Muscle of leg (tissue), 11 donors: ENCODE data around the gene OPN3. TPM values are rescaled to one million over a fixed set of nuclear protein-coding genes. Genes with fewer than 3 reads are reported as not detected.

Source experiments
- DNase-seq: peaks from one replicate; pipeline ENCODE4 v3.0.0; 2013
- H3K27ac ChIP-seq: one replicate; pipeline ENCODE4 v1.5.1; 2013; ENCODE audit warnings: mild to moderate bottlenecking, low read length, control low read depth
- H3K27me3 ChIP-seq: one replicate; pipeline ENCODE4 v1.6.1; 2013; ENCODE audit warnings: low read length; ENCODE audit not compliant: control insufficient read depth, insufficient read depth
- H3K36me3 ChIP-seq: one replicate; pipeline ENCODE4 v1.6.1; 2013; ENCODE audit warnings: low read length; ENCODE audit not compliant: control insufficient read depth, insufficient read depth
- H3K4me1 ChIP-seq: one replicate; pipeline ENCODE4 v1.6.1; 2013; ENCODE audit warnings: low read length; ENCODE audit not compliant: control insufficient read depth, insufficient read depth
- H3K4me3 ChIP-seq: one replicate; pipeline ENCODE4 v1.5.1; 2013; ENCODE audit warnings: low read length, control low read depth
- H3K9me3 ChIP-seq: replicated peaks from 2 replicates; pipeline ENCODE4 v1.6.1; 2013; ENCODE audit warnings: low read depth, low read length; ENCODE audit not compliant: control insufficient read depth
- WGBS: methylation state at CpG from one replicate; pipeline ENCODE4 v1.1.5; 2013; ENCODE audit warnings: missing lambda C conversion rate; ENCODE audit not compliant: insufficient coverage; 5-methylcytosine and 5-hydroxymethylcytosine counted together
- polyA plus RNA-seq, 8 donors: library from polyadenylated mRNA; unstranded; fragments of 120-200 nt; gene quantifications; one replicate each; pipeline versions ENCODE4 v1.2.1 to v1.2.3, GENCODE V29; 2013; ENCODE audit warnings: inconsistent platforms in 1 of 8, low replicate concordance in 1 of 8; ENCODE audit not compliant: insufficient read length in 8 of 8, insufficient read depth in 1 of 8
- total RNA-seq: library from RNA; stranded (reverse); fragments of 120-200 nt; gene quantifications from one replicate; pipeline ENCODE4 v1.2.4, GENCODE V29; 2013

The OPN3 gene
- total and polyA plus RNA-seq, 9 donors, result 13.6 to 27.9 (median 19.6) TPM

DNA sequence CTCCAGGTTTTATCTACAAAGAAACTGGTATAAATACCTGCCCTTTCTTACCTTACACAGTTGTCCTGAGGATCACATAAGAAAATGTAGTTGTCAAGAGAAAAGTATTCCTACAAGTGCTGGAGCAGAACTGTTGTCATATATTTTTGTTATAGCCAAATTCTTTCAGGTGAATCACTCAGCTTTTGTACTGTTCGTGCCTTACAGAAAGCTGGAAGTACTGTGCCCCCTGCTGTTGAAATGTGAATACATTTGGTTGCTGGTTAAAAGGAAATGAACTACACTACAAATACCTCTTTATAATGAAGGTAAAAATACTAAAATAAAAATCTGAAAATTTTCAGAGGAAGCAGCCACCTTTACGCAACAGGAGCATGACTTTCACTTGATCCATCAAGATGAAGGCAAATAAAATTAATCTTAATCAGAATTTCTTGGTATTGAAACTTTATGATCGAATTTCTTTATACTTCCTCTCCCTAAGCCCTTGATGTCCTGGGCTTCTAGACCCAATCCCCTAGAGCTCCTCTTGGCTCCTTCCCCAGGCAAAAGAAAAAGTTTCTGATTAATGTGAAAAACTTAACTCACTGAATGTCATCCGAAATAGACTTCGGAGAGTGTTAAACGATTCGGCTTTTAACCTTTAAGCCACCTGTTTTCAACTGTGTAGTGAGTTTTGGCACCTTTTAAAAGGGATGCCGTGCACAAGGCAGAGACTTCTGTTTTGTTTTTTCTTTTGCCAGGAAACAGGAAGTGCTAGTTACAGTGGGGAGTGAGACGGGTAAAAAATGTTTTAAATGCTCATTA lies 12.5 kb downstream of the OPN3 start:
- Histone ChIP-seq H3K4me3 (no peak overlapping the region), H3K4me1 (no peaks in the 10 kb centered on the region), H3K27ac (no peak overlapping the region), H3K27me3 (no peaks in the 10 kb centered on the region), H3K36me3 (no peaks in the 10 kb centered on the region), H3K9me3 (no peaks in the 10 kb centered on the region)
- peak; percentile 43 for DNase-seq
- WGBS, result 80% methylated on average over 1 of the region's 9 CpGs

DNA sequence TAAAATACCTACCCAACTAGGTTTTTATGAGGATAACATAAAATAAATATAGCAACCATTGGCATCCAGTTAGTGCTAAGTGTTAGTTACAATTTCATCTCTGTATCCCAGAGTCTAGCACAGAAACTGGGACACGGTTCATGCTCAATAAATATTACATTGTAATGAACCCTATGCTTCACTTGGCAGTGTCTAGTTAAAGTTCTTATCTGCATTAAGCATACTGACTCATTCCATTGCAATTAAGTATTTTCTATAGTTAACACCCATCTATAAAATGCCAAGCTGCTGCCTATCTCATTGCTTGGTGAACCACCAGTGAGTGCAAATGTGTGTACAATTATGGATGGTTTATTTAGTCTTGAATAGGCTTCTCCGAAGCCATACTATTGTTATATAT lies 15.2 kb downstream of the OPN3 start:
- WGBS, result no CpG with 5 or more reads among the region's 2 CpGs
- H3K27me3 ChIP-seq, result no peaks in the 10 kb centered on the region
- no peak for DNase-seq

DNA sequence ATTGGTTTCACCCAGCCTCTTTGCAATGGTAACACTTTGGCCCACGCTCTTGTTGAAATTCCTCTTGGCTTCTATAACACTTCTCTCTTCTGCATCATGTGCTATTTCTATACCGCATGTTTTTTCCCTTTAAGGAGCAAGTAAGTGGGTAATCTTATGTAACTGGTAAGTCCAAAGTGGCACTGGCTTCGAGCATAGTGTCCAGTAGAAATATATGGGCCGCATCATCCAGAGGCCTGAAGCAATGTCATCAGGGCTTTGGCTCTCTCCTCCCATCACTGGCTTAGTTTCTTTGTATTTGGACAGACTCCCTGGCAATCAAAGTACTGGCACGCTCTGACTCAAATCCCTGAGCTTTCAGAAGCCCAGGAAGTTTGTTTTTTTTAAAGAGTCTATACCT lies 17.5 kb downstream of the OPN3 start:
- Histone ChIP-seq H3K4me3 (no peak overlapping the region), H3K27ac (no peak overlapping the region), H3K9me3 (no peaks in the 10 kb centered on the region), H3K36me3 (no peaks in the 10 kb centered on the region), H3K27me3 (no peaks in the 10 kb centered on the region), H3K4me1 (no peaks in the 10 kb centered on the region)
- no peak for DNase-seq
- WGBS, result no CpG with 5 or more reads among the region's 5 CpGs

More for the DNA sequence above, 15.2 kb downstream of the OPN3 start:
- Histone ChIP-seq H3K9me3 (no peaks in the 10 kb centered on the region), H3K36me3 (no peaks in the 10 kb centered on the region), H3K4me1 (no peaks in the 10 kb centered on the region), H3K27ac (no peak overlapping the region), H3K4me3 (no peak overlapping the region)

DNA sequence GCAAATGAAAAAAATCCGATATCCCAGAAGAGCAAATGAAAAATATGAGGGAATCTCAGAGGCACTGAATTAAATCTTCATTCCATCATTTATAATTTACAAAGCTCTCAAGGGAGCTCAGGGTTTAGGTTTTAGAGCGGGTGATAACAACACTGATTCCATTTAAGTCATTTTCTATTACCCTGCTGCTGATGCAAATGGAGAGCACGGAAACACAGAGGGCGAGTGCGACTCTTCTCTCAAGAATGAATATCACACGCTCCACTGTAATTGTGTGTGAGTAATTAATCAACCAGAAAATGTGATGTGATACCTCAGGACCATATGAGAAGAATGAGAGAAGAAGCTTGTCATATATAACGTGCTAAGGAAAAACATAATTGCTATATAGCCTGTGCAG lies 22.7 kb downstream of the OPN3 start:
- no peak for DNase-seq
- WGBS, result 86% methylated on average over 5 of the region's 7 CpGs
- no peak overlapping the region for H3K27ac ChIP-seq
- H3K4me1 ChIP-seq, result no peaks in the 10 kb centered on the region
- H3K4me3 ChIP-seq, result no peak overlapping the region
- H3K27me3 ChIP-seq, result no peaks in the 10 kb centered on the region
- no peaks in the 10 kb centered on the region for H3K36me3 ChIP-seq
- H3K9me3 ChIP-seq, result no peaks in the 10 kb centered on the region

DNA sequence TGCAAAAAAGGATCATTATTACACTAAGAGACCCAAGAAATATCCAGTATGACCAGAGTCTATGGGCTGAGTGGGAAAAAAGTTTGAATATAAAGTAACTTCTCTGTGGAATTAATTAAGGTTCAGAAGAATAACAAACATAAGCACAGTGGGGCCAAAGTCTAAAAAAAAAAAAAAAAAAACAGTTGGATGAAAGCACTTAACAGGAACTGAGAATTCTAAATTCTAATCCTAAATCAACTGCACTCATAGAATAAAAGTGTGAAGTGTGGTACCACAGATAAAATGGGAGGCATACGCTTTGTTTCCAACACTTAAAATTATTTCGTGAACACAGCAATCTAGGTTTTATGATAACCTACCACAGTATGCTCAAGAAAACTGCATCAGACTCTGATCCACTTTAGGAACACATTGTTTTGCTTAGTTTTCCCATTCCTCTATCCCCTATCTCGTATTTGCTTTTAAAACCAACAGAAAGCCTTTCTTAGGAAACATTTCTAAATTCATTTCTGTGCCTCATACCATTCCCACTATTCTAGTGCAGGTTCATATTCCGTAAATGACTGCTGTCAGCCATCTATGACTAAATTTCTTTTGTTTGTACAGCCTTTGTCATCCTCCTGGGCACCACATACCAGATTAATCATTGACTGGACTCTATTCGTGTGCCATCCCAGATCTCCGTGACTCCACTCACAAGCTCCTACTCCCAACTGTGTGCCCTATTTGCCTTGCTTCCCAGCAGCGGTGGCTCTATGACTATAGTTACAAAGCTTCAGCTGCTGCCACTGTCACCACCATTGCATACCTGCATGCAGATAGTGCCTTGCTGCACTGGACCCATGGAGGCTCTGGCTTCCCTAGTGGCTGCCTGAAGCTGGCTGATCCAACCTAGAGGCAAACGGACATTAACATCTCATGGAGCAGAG lies 24.9 kb downstream of the OPN3 start:
- WGBS, result 89% methylated on average over 6 of the region's 8 CpGs

DNA sequence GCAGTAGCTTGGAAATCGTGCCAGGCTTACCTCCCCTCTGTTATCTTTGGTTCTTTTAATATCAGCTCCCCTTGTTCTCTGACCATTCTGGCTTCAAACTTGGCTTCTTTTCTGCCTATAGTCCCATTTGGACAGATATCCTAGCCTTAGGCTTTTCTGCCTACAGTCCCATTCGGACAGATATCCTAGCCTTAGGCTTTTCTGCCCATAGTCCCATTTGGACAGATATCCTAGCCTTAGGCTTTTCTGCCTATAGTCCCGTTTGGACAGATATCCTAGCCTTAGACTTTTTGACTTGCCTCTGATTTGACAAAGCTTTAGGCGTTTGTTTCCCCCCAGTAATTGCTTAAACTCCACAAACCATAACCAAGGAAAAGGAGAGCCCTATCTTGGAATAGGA lies 25.6 kb downstream of the OPN3 start:
- no peak for DNase-seq
- no peaks in the 10 kb centered on the region for H3K9me3 ChIP-seq
- no peak overlapping the region for H3K4me3 ChIP-seq
- no peaks in the 10 kb centered on the region for H3K27me3 ChIP-seq
- WGBS, result 66% methylated on average over 3 of the region's 4 CpGs
- no peaks in the 10 kb centered on the region for H3K36me3 ChIP-seq
- no peaks in the 10 kb centered on the region for H3K4me1 ChIP-seq
- H3K27ac ChIP-seq, result no peak overlapping the region

More for the DNA sequence above, 24.9 kb downstream of the OPN3 start:
- Histone ChIP-seq H3K9me3 (no peaks in the 10 kb centered on the region), H3K4me3 (no peak overlapping the region), H3K27ac (no peak overlapping the region), H3K36me3 (no peaks in the 10 kb centered on the region), H3K27me3 (no peaks in the 10 kb centered on the region), H3K4me1 (no peaks in the 10 kb centered on the region)
- no peak for DNase-seq

DNA sequence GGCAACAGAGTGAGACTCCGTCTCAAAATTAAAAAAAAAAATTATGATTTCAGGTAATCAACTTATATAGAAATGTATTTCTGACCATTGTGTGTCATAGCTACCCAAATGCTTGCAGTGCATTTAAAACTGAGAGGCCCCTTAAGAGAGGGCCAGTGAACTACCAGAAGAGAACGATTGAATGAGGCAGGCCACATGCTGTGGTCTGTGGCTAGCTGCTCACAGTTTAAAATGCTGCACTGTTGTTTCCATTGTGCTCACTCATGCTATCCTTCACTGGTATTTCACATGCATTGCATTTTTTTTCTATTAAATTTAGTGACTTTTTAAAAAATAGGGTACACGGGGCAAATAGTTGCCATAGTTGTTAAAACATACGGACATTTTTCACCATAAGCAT lies 26.0 kb downstream of the OPN3 start:
- H3K4me1 ChIP-seq, result no peaks in the 10 kb centered on the region
- no peak for DNase-seq
- WGBS, result 79% methylated on average over 2 of the region's 4 CpGs

DNA sequence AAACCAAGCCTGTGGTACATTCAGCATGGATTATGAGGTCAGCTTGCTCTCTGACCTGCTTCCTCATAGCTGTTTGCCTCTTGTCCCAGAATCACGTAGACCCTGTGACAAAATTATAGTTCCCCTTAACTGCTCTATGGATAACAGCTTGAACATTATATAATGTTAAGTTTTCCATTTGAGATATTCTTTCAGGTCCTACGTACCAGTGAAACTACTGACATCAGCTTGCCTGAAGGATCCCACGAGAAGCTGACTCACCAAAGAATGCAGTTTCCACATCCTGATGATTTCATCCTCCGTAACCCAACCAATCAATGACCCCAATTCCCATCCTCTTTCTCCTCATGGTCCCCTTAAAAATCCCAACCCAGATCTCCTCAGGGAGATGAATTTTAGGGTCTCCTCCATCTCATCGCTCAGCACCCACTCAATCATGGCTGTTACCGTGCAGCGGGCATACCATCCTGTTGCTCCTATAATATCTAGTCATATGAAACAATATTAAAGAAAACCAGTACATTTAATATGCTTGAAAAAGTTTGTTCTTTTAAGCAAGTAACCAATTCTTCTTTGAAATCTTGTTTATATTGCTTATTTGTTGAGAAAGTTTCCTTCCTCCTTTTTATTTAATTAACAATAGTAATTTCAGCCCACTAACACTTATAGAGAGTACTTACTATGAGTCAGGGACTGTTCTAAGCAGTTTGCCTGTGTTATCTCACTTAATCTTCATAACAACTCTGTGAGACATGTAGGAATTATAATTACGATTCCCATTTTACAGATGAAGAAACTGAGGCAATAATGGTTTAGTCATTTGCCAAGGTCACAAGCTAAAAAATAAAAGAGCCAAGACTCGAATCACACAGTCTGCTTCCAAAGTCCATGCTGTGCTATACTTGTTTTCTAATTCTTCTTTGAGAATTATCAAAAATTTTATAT lies 27.4 kb downstream of the OPN3 start:
- no peak overlapping the region for H3K27ac ChIP-seq
- H3K9me3 ChIP-seq, result no peaks in the 10 kb centered on the region
- H3K4me3 ChIP-seq, result no peak overlapping the region
- DNase-seq, result peak; percentile 26
- H3K27me3 ChIP-seq, result no peaks in the 10 kb centered on the region
- no peaks in the 10 kb centered on the region for H3K36me3 ChIP-seq
- H3K4me1 ChIP-seq, result no peaks in the 10 kb centered on the region
- WGBS, result 36% methylated on average over 3 of the region's 9 CpGs

More for the DNA sequence above, 26.0 kb downstream of the OPN3 start:
- no peak overlapping the region for H3K27ac ChIP-seq
- no peaks in the 10 kb centered on the region for H3K36me3 ChIP-seq
- H3K27me3 ChIP-seq, result no peaks in the 10 kb centered on the region
- H3K9me3 ChIP-seq, result no peaks in the 10 kb centered on the region
- no peak overlapping the region for H3K4me3 ChIP-seq

DNA sequence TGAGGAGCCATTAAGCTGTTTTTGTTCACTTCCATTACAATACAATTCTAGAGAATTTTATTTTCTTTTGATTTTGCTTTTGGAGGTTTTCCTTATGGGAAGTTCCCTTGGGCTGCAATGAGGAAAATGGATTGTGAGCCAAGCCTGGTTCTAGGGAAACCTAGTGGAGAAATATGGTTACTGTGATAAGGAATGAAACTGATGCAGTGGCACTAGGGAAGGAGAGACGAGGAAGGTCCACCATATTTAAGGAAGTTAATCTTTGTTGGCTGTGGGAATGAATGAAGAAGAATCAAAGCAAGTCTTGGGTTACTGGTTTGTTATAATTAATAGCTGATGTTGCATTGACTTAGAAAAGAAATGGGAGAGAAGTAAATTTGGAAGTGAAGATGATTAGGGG lies 28.4 kb downstream of the OPN3 start:
- Histone ChIP-seq H3K36me3 (no peaks in the 10 kb centered on the region), H3K9me3 (no peaks in the 10 kb centered on the region), H3K4me3 (no peak overlapping the region), H3K27me3 (no peaks in the 10 kb centered on the region), H3K4me1 (no peaks in the 10 kb centered on the region), H3K27ac (no peak overlapping the region)
- no peak for DNase-seq
- WGBS, result 75% methylated on average over 1 of the region's 1 CpG
